ENCODE data around the gene TMEM106C.

- TF ChIP-seq RAD21 (conservative IDR thresholded peaks at IDR 0.05) = no peak
- no peak for TF ChIP-seq CTCF (IDR thresholded peaks at IDR 0.05; ENCODE audit: poor library complexity, severe bottlenecking)
- TF ChIP-seq EZH2 (IDR thresholded peaks at IDR 0.05; ENCODE audit: borderline replicate concordance, insufficient read depth, low read length, poor library complexity, severe bottlenecking) = no peak
- no peak for TF ChIP-seq TAF1 (IDR thresholded peaks at IDR 0.05; ENCODE audit: low read depth)
- no peak for TF ChIP-seq EP300 (conservative IDR thresholded peaks at IDR 0.05; ENCODE audit: poor library complexity, severe bottlenecking)
- no peak for TF ChIP-seq REST (IDR thresholded peaks at IDR 0.05; ENCODE audit: borderline replicate concordance)
- TF ChIP-seq MXI1 (conservative IDR thresholded peaks at IDR 0.05; ENCODE audit: poor library complexity, severe bottlenecking) = no peak
- TF ChIP-seq SMC3 (conservative IDR thresholded peaks at IDR 0.05; ENCODE audit: poor library complexity) = no peak
Observed at GRCh38 chr12:47999816-48000215, 36.4 kb downstream of the TMEM106C start.
